Osteoblast (primary cell): ENCODE results near the gene ARL6IP4. TPM values are rescaled to one million over a fixed set of nuclear protein-coding genes. Genes with fewer than 3 reads are reported as not detected.

Experiments
- DNase-seq: peaks from one replicate; pipeline ENCODE4 v3.0.0; 2011; ENCODE audit warnings: low spot score, mixed read lengths; ENCODE audit not compliant: insufficient read length; ENCODE audit errors: missing footprints
- H2AFZ ChIP-seq: 2 replicates; pipeline ENCODE4 v1.6.0; 2011; ENCODE audit warnings: mild to moderate bottlenecking, low read length
- H3K27ac ChIP-seq: 2 replicates; pipeline ENCODE4 v1.5.1; 2011; ENCODE audit warnings: mild to moderate bottlenecking, low read depth, low read length, moderate library complexity
- H3K27me3 ChIP-seq: 2 replicates; pipeline ENCODE4 v1.6.0; 2012; ENCODE audit warnings: mild to moderate bottlenecking, control low read depth, inconsistent platforms, low read length, moderate library complexity; ENCODE audit not compliant: insufficient read depth
- H3K36me3 ChIP-seq: 2 replicates; pipeline ENCODE4 v1.5.1; 2011; ENCODE audit warnings: mild to moderate bottlenecking, low read length, control low read depth, moderate library complexity; ENCODE audit not compliant: insufficient read depth
- H3K4me1 ChIP-seq: 2 replicates; pipeline ENCODE4 v1.5.1; 2011; ENCODE audit warnings: mild to moderate bottlenecking, low read length, control low read depth, moderate library complexity; ENCODE audit not compliant: insufficient read depth
- H3K4me2 ChIP-seq: 2 replicates; pipeline ENCODE4 v1.6.0; 2011; ENCODE audit warnings: mild to moderate bottlenecking, low read length; ENCODE audit not compliant: insufficient read depth
- H3K4me3 ChIP-seq: fragments of 200-600 bp; sonication (generic); 3 replicates; pipeline ENCODE4 v1.5.1; 2012; ENCODE audit warnings: mild to moderate bottlenecking, low read length, inconsistent platforms; ENCODE audit not compliant: insufficient read depth
- H3K79me2 ChIP-seq: 2 replicates; pipeline ENCODE4 v1.6.0; 2012; ENCODE audit warnings: mild to moderate bottlenecking, low read length, control low read depth, inconsistent platforms; ENCODE audit not compliant: insufficient read depth
- H3K9me3 ChIP-seq: 2 replicates; pipeline ENCODE4 v1.5.1; 2011; ENCODE audit warnings: low read depth, low read length, control low read depth
- H4K20me1 ChIP-seq: 2 replicates; pipeline ENCODE4 v1.6.0; 2012; ENCODE audit warnings: mild to moderate bottlenecking, low read length, control low read depth; ENCODE audit not compliant: insufficient read depth
- CTCF ChIP-seq: IDR thresholded peaks from 2 replicates; pipeline ENCODE4 v1.5.1; 2011; ENCODE audit warnings: mild to moderate bottlenecking, low read depth, low read length, moderate library complexity; ENCODE audit errors: extremely low read depth
- small RNA-seq: library from RNA; depleted of rRNA; stranded (forward); fragments of <200 nt; gene quantifications from one replicate; pipeline ENCODE3, GENCODE V24; 2012
- total RNA-seq: library from RNA; depleted of rRNA; stranded (reverse); fragments of >200 nt; gene quantifications from 2 replicates; pipeline ENCODE4 v1.2.3, GENCODE V29; 2012

Gene ARL6IP4
- total RNA-seq, 1 donor, result 118 TPM

- Histone ChIP-seq H4K20me1 (peaks cover 2% of the 10 kb centered on the region), H3K27ac (no peak overlapping the region), H3K4me2 (no peak overlapping the region), H3K36me3 (peaks cover 6% of the 10 kb centered on the region), H3K27me3 (no peaks in the 10 kb centered on the region), H3K4me1 (peaks cover 5% of the 10 kb centered on the region), H3K4me3 (no peak overlapping the region), H2AFZ (no peak overlapping the region), H3K9me3 (no peaks in the 10 kb centered on the region), H3K79me2 (no peaks in the 10 kb centered on the region)
- no peak for DNase-seq
- no peak for TF ChIP-seq CTCF
Measured at GRCh38 chr12:123030686-123031085, 50.2 kb downstream of the ARL6IP4 start.

GRCh38 chr12:123031171-123031845, 50.8 kb downstream of the ARL6IP4 start:
- H3K4me1 ChIP-seq, result peaks cover 5% of the 10 kb centered on the region
- H3K4me2 ChIP-seq, result no peak overlapping the region
- no peak for DNase-seq
- H4K20me1 ChIP-seq, result peaks cover 2% of the 10 kb centered on the region
- no peak overlapping the region for H3K4me3 ChIP-seq
- H3K9me3 ChIP-seq, result no peaks in the 10 kb centered on the region
- H2AFZ ChIP-seq, result no peak overlapping the region
- H3K27ac ChIP-seq, result no peak overlapping the region
- H3K79me2 ChIP-seq, result no peaks in the 10 kb centered on the region
- TF ChIP-seq CTCF, result no peak
- H3K36me3 ChIP-seq, result peaks cover 6% of the 10 kb centered on the region
- no peaks in the 10 kb centered on the region for H3K27me3 ChIP-seq

Small RNAs within 50 kb of the gene (small RNA-seq; reads per million reads assigned to genes)
- gene ARL6IP4 (not detected), gene MIR4304 (not detected)

Other genes with a start within 250 kb of the ARL6IP4 start
- gene HCAR1, start 249.8 kb upstream of the ARL6IP4 start, total RNA-seq, result 0.59 and 1.1 TPM in 2 replicates
- 37.4 and 44.5 TPM in 2 replicates for gene DENR, start 227.9 kb upstream of the ARL6IP4 start, total RNA-seq
- 0.36 and 1.2 TPM in 2 replicates for gene CCDC62, start 206.1 kb upstream of the ARL6IP4 start, total RNA-seq
- 19.4 and 21.0 TPM in 2 replicates for gene HIP1R, start 145.2 kb upstream of the ARL6IP4 start, total RNA-seq
- gene VPS37B, start 84.6 kb upstream of the ARL6IP4 start, total RNA-seq, result 19.2 and 20.6 TPM in 2 replicates
- 11.9 and 13.0 TPM in 2 replicates for gene ABCB9, start 14.2 kb upstream of the ARL6IP4 start, total RNA-seq
- 6.5 and 8.3 TPM in 2 replicates for gene OGFOD2, start 5.4 kb upstream of the ARL6IP4 start, total RNA-seq
- 3.3 and 6.5 TPM in 2 replicates for gene PITPNM2, start 170.4 kb downstream of the ARL6IP4 start, total RNA-seq